Cerebellar cortex (tissue), 1 donor: Measurements from ENCODE around the gene HRC.
"Not testable (repeated sequence)": the region's sequence is repeated elsewhere in the genome, so short reads cannot be mapped to it uniquely, and the experiment has no call there.

Experiments
- DNase-seq: peaks from one replicate; pipeline ENCODE4 v3.0.0-alpha.2; 2015; ENCODE audit warnings: low spot score

HRC gene

DNA sequence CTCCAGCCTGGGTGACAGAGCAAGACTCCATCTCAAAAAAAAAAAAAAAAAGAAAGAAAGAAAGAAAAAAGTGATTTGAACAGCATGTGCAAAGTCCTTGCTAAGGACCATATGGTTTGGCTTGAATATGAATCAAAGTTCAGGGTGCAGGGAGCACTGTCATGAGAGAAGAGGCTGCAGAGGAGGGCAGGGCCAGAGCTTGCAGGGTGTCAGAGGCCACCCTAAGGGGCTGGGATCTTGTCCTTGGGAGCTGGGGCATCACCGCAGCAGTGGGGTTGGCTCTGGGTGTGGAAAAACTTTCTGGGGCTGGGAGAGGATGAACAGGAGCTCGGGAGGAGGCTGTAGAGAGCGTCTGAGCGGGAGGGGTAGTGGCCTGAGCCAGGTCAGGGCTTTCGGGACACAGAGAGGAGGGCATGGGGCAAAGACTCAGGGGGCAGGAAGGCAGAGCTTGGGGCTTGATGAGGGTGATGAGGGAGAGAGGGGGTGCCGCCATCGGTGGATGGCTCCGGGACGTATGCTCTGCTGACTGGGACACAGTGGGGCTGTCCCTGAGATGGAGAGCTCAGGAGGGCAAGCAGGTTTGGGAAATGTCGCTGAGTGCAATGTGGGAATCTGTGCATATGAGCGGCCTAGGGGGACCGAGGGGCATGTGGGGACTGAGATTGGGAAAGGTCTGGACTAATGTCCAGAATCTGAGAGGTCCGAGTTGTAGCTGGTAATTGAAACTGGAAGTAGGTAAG is 5.4 kb upstream of the HRC start:
- no peak for DNase-seq

DNA sequence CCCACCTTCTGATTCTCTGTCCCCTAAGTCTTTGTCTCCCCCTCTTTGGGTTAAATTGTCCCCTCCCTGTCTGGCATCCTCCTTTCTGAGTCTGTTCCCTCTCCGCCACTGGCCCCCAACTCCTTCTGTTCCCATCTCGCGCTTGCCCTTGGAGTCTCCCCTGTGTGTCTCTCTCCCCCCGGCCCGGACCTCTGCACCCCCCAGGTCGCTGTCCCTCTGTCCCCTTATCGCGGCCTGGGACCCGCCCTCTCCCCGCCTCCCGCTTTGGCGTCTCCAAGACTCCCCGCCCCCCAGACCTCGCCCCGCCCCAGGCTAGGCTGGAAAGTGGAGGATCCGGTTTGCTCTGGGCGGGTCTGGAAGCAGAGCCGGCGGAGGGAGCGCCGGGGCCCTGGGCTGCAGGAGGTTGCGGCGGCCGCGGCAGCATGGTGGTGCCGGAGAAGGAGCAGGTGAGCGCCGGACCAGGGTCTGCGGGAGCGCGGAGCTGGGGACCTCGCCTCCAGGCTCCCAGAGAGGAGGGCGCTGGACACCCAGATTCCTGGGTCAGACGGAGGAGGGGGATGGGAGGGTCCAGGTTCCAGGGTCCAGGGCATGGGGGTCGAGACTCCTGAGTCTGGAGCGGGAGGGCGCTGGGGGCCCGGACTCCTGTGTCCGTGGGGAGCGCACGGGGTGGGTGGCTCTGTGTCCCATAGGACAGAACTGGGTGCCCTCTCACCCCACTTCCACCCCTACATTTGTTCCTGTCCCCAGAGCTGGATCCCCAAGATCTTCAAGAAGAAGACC is 2.4 kb upstream of the HRC start, which contains the start of gene TRPM4:
TSS of gene TRPM4 (plus strand) at position 348 of the 780 bp plus-strand sequence. CDS start at position 423, 75 bp downstream.
- peak; percentile 80 for DNase-seq

DNA sequence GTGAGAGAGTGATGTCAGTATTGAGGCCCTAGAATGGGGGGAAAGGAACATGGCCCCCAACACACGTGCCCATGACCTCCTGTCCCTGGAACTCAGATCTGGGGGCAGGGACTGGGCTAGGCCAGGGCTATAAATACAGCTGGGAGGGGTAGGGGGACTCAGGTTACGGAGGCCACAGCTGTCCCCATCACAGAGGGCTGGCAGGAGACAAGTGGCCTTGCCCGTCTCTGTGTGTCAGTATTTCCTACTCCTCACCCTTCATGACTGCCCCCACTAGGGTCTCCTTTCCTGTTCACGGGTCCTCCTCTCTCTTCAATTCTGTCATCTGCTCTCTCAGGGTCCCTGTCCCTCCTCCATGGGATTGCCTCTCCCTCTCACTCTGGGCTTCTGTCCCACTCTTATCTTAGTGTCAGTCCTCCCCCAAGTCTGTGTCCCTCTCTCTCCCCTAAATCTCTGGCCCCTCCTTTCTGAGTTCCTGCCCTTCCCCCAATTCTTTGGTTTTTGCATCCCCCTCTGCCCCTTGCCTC is 687 bp upstream of the HRC start:
- no peak for DNase-seq

DNA sequence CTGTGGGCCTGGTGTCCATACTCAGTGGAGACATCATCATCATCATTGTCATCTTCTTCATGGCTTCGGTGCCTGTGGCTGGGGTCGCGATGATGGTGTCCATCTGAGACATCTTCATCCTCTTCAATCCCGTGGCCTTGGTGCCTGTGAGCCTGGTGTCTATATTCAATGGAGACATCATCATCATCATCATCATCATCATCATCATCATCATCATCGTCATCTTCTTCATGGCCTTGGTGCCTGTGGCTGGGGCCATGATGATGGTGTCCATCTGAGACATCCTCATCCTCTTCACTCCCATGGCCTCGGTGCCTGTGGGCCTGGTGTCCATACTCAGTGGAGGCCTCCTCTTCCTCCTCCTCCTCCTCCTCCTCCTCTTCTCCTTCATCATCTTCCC is 917 bp downstream of the HRC start:
- DNase-seq: no peak

DNA sequence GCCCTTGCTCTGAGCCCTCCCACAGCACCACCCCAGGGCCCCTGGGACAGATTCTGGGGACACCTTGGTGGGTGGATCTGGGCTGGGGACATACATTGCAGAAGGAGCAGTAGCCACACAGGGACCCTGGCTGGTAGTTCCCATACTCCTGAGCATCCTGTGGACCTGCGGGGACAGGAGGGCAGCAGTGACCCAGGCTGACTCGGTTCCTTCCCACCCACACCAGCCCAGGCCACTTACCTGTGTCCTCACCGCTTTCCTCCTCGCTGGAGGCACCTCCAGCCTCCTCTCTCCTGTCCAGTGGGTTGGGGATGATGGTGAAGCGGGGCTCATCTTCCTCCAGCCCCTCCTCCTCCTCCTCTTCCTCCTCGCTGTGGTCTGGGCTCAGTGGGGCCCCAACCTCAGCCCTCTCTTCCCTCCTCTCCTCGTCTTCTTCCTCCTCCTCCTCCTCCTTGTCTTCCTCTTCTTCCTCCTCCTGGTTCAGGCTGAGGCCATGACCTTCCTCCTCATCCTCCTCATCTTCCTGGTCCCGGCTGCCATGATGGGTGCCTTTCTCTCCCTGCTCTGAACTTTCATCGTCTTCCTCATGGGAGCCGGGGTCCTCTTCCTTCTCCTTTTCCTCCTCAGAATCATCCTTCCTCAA is 1.9 kb downstream of the HRC start:
- no peak for DNase-seq

DNA sequence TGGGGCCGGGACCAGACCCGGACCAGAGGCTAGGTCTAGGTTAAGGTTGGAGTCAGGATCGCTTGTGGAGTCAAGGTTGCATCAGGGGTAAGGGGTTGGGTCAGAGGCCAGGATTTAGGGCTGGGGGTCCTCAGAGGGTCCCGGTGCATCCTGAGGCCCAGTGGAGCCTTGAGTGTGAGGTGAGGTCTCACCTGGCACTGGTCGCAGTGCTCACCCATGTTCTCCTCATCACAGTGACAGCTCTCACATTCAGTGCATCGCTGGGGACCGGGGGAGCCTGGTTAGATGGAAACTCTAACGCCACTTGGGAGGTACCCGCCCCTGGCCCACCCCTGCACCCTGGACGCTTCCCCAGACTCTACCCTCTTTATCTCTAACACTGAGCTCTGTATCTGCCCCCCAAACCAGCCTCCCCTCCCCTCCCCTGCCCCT is 3.1 kb downstream of the HRC start:
- peak; percentile 36 for DNase-seq

DNA sequence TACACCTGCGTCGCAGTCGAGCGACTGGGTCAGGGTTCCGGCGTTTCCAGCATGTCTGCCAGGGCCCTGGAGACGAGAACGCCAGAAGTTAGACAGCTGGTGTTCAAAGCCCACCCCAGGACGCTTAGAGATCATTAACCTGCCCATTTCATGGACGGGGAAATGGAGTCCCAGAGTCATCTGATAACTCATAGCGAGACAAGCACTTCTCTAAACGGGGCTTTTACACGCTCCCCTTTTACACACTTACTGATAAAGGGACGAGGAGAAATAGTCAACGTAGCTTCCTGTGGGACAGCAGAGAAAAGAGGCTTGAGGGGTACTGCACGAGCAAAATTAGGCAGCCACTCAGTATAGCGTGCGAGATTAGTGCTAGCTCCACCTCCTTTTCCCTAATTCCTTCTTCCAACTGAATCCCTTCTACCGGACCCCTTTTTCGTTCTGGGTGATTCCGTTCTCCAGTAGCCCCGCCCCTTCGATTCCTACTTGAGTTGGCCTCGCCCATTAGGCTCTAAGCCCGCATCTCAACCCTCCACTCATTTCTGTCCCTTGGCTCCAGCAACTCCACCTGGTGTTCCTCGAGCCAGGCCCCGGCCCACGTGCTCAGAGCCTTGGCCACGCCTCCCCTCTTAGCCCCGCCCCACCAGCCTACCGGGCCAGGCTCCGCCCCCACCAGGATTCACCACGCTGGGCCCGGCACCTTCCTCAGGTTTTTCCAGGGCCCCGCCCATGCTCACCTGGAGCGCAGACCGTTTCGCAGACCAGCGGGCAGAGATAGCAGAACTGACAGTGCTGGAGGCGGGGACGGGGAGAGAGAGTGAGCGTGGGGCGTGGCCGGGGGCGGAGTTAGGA is 3.7 kb downstream of the HRC start:
- peak; percentile 96 for DNase-seq

DNA sequence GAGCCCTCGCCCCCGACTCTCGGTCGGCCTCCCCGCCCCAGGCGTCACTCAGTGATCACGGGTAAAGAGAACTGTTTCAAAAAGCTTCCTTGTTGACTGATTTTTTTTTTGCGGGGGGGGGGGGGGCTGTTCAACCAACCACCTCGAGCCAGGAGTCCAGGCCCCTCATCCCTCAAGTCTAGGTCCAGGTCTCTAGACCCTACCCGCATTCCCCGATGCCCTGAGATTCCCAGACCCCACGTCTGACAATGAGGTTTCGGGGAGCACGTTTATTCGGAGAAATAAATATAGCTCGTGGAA is 4.3 kb downstream of the HRC start:
- peak; percentile 48 for DNase-seq

DNA sequence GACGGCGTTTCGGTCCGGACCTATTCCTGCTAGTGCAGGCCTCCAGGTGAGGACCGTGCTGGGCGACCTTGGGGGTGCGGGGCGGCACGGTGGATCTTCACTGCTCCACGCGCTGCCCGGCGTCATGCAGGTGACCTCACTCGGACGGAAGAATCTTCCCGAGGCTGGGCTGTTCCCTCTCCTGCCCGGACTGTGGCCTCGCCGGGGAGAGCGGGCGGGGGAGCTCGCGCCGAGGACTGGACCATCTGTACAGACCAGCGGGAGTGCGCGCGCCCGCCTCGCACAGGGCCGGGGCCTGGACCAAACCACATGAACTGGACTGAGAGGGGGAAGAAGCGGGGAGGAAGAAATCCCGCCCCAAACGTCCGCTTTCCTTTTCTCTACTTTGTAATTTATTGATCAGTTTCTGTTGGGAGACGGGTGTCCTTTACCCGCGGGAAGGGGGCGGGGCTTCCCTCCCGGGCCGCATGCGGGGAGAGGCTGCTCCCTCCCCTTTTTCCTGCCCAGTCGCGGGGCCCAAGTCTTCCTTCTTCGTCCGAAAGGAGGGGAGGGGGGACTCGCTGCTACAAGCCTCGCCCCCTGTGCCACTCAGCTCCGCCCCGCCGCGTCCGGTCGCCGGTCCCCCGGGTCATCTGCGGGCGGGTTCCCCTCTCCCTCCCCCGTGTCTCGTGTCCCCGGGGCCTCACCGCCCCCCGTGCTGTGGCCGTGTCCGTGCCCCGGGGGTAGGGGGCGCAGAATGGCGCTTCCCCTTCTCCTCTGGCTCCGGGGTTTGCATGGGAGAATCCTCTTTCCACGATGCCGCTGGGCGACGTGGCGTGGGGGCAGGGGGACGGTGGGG is 4.9 kb downstream of the HRC start:
- DNase-seq: peak; percentile 94

DNA sequence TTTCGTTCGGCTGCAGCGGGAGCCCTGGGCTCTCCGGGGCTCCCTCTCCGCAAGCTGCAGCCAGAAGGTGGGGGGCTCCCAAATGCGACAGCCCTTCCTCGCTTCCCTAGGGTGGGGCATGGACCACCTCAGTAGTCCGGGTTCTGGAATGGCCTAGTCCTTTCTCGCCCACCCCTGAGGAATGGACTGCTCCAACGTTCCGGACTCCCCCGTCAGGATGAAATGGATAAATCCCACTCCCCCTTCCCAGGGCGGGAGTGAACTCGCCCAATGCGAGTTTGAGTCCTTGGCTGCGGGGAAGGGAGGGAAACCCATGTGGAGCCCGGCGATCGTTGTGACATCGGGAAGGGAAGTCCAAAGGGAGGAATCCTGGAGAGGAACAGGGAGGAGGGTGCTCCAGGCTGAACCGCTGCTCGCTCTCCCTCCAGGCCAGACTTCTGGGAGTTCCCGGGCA is 5.5 kb downstream of the HRC start:
- peak; percentile 86 for DNase-seq

DNA sequence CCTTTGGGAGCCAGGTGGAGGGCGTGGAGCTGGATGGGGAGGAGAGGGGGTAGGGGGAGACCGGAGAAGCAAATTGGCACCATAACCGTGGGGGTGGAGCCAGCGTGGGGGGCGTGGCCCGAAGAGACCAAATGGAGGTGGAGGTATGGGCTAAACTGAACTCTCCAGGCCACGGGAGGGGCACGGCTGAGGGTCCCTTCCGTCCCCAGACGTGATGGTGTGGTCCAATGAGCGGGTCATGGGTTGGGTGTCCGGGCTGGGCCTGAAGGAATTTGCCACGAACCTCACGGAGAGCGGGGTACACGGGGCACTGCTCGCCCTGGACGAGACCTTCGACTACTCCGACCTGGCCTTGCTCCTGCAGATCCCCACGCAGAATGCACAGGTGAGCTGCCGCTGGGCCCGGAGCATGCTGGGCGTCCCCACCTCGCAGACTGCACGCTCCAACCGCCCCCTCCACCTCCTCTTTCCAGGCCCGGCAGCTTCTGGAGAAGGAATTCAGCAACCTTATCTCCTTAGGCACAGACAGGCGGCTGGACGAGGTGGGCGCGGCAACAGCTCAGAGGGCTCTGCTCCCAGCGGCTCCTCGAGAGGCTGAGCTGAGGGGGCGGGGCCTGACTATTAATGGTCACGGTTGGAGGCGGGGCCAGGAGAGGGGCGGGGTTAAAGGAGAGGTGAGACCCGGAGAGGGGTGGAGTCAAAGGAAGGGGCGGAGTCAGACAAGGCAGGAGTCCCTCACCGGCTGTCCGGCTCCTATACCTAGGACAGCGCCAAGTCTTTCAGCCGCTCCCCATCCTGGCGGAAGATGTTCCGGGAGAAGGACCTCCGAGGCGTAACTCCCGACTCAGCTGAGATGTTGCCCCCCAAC is 6.2 kb downstream of the HRC start:
- peak; percentile 99 for DNase-seq

DNA sequence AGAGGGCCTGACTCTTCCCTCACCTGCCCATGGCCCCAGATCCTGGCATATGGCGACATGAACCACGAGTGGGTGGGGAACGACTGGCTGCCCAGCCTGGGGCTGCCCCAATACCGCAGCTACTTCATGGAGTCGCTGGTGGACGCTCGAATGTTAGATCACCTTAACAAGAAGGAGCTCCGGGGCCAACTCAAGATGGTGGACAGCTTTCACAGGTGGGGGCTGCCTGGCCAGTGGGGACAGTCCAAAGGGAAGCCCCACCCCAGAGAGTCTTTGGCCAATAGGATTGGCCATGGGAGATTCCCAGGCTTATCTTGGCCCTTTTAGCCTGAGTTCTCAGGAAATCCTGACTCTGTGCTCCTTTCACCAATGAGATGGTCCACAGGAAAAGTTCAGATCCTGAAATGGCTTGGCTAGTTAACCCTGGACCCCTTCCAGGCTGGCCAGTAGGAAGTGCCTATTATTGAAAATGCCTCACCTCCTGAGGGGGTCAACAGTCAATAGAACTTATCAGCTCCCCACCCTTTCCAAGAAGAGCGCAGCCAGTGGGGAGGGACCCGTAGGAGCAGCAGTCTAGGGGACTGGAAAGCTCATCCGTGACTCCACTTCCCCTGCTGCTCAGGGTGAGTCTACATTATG is 7.0 kb downstream of the HRC start:
- DNase-seq: peak; percentile 48

DNA sequence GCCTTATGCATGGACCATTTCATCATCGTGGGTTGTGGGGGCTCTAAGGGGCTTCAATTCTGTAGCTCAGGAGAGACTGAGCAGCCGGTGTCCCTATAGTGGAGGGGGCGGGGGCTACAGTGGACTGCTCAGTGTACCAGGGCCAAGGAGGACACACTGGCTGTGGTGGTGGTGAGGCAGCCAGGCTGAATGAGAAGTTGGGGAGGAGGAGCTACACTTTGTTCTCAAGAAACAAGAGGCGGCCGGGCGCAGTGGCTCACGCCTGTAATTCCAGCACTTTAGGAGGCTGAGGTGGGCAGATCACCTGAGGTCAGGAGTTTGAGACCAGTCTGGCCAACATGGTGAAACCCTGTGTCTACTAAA is 8.8 kb downstream of the HRC start:
- not testable (repeated sequence) for DNase-seq

DNA sequence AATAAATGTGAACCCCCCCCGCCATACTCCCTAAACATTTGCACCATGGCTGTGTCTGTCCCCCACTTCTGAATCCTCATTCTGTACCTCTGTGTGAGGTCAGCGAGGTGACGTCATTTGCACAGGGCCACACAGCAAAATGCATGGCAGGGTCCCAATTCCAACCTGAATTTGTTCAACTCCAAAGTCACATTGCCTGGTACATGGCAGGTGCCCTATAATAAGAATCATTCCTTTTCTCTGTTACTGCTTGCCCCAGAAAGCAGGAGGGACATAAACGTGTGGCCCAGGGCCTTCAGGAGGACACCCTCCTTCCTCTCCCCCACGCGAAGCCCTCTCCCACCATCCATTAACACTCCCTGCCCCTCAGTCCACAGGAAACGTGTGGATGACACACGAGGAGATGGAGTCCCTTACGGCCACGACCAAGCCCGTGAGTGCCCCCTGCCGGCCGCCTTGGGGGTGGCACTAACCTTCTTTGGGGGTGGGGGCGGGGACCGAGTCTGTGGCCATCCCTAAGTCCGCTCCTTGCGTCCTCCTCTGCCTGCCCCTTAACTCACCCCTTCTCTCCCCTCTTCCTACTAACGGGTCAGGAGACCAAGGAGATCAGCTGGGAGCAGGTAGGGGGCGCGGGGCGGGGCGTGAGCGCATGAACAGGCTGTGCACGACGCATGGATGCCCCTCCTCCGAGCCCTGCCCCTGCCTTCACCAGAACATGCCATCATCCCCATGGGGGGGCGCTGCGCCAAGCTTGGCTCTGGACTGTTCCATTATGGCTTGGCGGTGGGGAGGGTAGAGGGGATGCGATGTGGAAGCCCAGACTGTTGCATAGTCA is 9.4 kb downstream of the HRC start:
- DNase-seq: peak; percentile 88

DNA sequence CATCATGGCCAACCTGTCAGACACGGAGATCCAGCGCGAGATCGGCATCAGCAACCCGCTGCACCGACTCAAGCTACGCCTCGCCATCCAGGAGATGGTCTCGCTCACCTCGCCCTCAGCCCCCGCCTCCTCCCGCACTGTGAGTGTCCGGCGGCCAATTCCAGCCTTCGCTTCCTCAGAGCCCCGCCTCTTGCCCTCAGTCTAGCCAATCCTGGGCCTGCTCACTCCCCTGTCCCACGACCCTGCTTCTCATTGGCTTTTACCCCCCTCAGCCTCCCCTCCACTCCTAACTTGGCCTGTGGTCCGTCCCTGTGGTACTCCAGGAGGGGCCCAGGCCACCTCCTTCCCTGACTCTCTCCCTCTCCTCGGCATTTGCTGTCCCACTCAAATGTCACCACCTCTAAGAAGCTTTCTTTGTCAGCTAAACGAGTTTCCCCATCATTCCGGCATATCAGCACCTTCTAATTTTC is 12.3 kb downstream of the HRC start:
- peak; percentile 96 for DNase-seq

DNA sequence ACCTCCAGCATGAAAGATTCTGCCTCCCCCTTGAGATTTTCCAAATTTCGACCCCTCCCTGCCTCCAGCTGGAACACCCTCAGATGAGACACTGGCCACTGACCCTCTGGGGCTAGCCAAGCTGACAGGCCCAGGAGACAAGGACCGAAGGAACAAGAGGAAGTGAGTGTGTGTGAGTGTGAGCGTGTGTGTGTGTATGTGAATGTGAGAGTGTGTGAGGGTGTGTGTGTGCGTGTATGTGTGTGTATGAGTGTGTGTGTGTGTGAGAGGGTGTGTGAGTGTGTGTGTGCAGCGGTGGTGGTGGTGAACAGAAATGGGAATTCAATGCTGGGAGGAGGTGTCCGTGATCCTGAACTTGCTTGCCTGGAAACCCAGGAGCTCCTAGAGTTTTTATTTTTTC is 13.8 kb downstream of the HRC start:
- DNase-seq: no peak

DNA sequence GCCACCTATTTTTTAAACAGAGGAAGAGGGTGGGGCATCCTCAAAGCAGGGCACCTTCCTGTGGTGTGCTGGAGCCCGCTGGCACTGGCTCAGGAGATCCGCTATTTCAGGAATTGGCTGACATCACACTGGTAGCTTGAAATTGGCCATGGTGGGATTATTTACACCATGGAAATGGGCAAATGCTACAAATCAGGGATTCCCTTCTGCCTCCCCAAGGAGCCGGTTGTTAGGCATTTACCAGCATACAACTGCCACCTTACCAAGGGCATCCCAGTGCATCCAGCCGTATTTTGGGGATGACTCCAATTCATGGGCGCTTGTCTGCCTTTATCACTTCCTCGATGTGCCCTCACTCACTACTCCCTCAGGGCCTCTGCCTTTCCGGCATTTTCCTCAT is 14.2 kb downstream of the HRC start:
- no peak for DNase-seq

DNA sequence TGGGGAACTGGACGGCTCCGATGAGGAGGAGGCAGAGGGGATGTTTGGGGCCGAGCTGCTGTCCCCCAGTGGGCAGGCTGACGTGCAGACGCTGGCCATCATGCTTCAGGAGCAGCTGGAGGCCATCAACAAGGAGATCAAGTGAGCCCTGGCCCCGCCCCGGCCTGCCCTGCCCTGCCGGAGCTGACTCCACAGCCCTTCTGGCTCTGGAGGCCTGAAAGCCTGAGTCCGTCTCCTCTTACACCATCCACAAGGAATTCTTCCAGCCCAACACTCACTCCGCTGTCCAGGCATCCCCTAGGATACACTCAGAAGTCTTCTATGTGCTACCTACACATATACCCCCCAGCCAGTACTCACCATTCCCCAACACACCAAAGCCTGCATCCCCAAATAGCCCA is 18.4 kb downstream of the HRC start:
- no peak for DNase-seq
